Activated T-cell treated with anti-CD3 and anti-CD28 coated beads, Interleukin-2, amount 50 U/mL, for 72 hours (primary cell): Measurements from ENCODE around the gene ACAN. TPM values are rescaled to one million over a fixed set of nuclear protein-coding genes. Genes with fewer than 3 reads are reported as not detected.

Experiments
- ATAC-seq, 2 donors: fragments of 150-1000 bp; cut with Tn5 transposase; replicated peaks in 1 of 2; 2 replicates each; pipeline ENCODE4 v1.10.0; 2021; ENCODE audit warnings: moderate library complexity in 2 of 2, mild to moderate bottlenecking in 1 of 2
- DNase-seq, 2 donors: peaks; one replicate each; pipeline ENCODE4 v3.0.0; 2021 to 2022; ENCODE audit warnings: mixed read lengths in 1 of 2
- H3K27ac Mint-ChIP-seq: one replicate; pipeline ENCODE4 v1.8.0; 2022; ENCODE audit warnings: mild to moderate bottlenecking, moderate library complexity, mixed read lengths
- H3K27me3 Mint-ChIP-seq: one replicate; pipeline ENCODE4 v1.8.0; 2022; ENCODE audit warnings: low read depth, mixed read lengths
- H3K36me3 Mint-ChIP-seq, 2 donors: one replicate each; pipeline ENCODE4 v1.8.0; 2022; ENCODE audit warnings: mixed read lengths in 2 of 2, mild to moderate bottlenecking in 1 of 2; ENCODE audit not compliant: insufficient read depth in 2 of 2
- H3K4me1 Mint-ChIP-seq: one replicate; pipeline ENCODE4 v1.8.0; 2022; ENCODE audit warnings: low read depth, mixed read lengths
- H3K4me3 Mint-ChIP-seq, 2 donors: one replicate each; pipeline ENCODE4 v1.8.0; 2022; ENCODE audit warnings: mild to moderate bottlenecking in 2 of 2, mixed read lengths in 2 of 2, moderate library complexity in 2 of 2
- H3K9me3 Mint-ChIP-seq, 2 donors: one replicate each; pipeline ENCODE4 v1.8.0; 2022; ENCODE audit warnings: mixed read lengths in 2 of 2
- total RNA-seq, 2 donors: library from RNA; stranded (reverse); gene quantifications; one replicate each; pipeline ENCODE4 v1.2.3, GENCODE V29; 2022

ACAN gene
- total RNA-seq, 2 donors from 2014 or later = not detected

DNA sequence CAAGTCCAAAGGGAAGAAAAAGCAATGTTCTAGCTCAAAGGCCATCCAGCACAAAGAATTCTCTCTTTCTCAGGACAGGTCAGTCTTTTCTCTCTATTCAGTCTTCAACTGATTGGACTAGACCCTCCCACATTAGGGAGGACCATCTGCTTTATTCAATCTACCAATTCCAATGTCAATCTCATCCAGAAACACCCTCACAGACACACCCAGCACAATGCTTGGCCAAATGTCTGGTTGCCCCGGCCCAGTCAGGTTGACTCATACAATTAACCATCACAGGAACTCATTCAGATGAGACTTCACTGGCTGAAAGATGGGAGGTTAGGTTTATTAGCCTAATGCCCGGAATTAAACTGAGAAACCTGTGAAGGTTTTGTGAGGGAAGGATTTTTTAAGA, 32.4 kb downstream of the ACAN start:
- DNase-seq (no peak), ATAC-seq (no peak)
- peaks cover 5% of the 10 kb centered on the region for H3K27me3 Mint-ChIP-seq
- H3K4me3 Mint-ChIP-seq = no peak overlapping the region
- H3K36me3 Mint-ChIP-seq = no peaks in the 10 kb centered on the region
- no peaks in the 10 kb centered on the region for H3K9me3 Mint-ChIP-seq
- H3K27ac Mint-ChIP-seq = no peak overlapping the region
- peaks cover 10% of the 10 kb centered on the region for H3K4me1 Mint-ChIP-seq

GRCh38 chr15:88838667-88839066, 35.4 kb downstream of the ACAN start:
- Mint-ChIP-seq H3K27ac (no peak overlapping the region), H3K4me1 (peaks cover 10% of the 10 kb centered on the region), H3K27me3 (peaks cover 5% of the 10 kb centered on the region), H3K9me3 (no peaks in the 10 kb centered on the region), H3K36me3 (no peaks in the 10 kb centered on the region), H3K4me3 (no peak overlapping the region)
- ATAC-seq (no peak), DNase-seq (no peak)

DNA sequence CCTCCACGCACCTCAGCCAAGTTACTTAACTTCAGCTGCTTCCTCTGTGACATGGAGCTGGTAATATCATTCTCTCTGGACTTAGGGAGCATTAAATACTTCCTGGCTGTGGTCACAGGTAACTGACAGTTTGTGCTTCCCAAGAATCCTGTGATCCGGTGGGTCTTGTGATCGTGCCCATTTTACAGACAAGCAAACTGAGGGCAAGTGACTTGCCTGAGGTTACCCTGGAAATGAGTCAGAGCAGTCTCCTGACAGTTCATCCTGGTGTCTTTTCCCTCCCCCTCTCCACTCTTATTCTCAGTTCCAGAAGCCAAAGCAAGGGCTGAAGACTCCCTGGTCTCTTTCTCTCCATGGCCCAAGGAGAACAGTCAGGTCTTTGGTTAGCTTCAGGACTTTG, 35.9 kb downstream of the ACAN start:
- Mint-ChIP-seq H3K27ac (no peak overlapping the region), H3K4me1 (peaks cover 6% of the 10 kb centered on the region), H3K4me3 (no peak overlapping the region), H3K9me3 (no peaks in the 10 kb centered on the region), H3K36me3 (no peaks in the 10 kb centered on the region), H3K27me3 (peaks cover 5% of the 10 kb centered on the region)
- DNase-seq (no peak), ATAC-seq (no peak)

DNA sequence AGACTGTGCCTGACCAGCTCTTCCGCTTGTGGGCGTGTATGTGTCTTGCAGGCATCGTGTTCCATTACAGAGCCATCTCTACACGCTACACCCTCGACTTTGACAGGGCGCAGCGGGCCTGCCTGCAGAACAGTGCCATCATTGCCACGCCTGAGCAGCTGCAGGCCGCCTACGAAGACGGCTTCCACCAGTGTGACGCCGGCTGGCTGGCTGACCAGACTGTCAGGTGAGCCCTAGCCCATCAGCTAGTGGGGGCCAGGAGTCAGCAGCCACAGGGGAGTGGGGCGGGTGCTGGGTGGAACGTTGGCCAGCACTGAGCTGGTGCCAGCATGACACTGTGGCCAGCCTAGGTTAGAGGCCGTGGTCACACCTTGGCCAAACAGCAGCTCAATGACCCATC, 36.7 kb downstream of the ACAN start:
- no peak for ATAC-seq
- H3K36me3 Mint-ChIP-seq = no peaks in the 10 kb centered on the region
- DNase-seq = no peak
- H3K27me3 Mint-ChIP-seq = peaks cover 5% of the 10 kb centered on the region
- no peak overlapping the region for H3K4me3 Mint-ChIP-seq
- H3K27ac Mint-ChIP-seq = no peak overlapping the region
- no peaks in the 10 kb centered on the region for H3K9me3 Mint-ChIP-seq
- peaks cover 7% of the 10 kb centered on the region for H3K4me1 Mint-ChIP-seq

- Mint-ChIP-seq H3K36me3 (no peaks in the 10 kb centered on the region), H3K27me3 (peaks cover 5% of the 10 kb centered on the region), H3K27ac (no peak overlapping the region), H3K4me3 (no peak overlapping the region), H3K4me1 (peaks cover 11% of the 10 kb centered on the region), H3K9me3 (no peaks in the 10 kb centered on the region)
- DNase-seq = no peak
- ATAC-seq = no peak
Measured at GRCh38 chr15:88841236-88841635, 38.0 kb downstream of the ACAN start.

DNA sequence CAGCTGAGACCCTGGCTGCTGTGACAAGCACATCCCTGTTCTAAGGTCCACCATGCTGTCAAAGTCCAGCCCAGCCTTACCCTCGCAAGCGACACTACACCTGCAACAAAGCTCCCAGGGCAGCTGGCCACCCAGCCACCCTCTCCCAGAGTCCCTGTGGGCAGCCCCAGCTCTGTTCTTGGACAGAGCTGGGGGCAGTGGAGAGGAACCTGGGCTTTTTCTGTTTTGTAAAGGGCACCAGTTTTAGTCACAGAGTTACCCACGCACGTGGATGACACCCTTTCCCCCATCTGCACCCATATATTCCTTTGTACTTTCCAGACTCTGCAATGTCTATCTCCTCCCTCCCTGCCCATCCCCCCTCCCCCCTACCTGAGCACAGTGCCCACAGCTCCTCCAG, 38.9 kb downstream of the ACAN start:
- no peak for DNase-seq
- H3K36me3 Mint-ChIP-seq = no peaks in the 10 kb centered on the region
- peaks cover 8% of the 10 kb centered on the region for H3K27me3 Mint-ChIP-seq
- peaks cover 11% of the 10 kb centered on the region for H3K4me1 Mint-ChIP-seq
- no peak overlapping the region for H3K27ac Mint-ChIP-seq
- no peaks in the 10 kb centered on the region for H3K9me3 Mint-ChIP-seq
- H3K4me3 Mint-ChIP-seq = no peak overlapping the region
- ATAC-seq = no peak

- no peak for ATAC-seq
- H3K27ac Mint-ChIP-seq = no peak overlapping the region
- no peaks in the 10 kb centered on the region for H3K36me3 Mint-ChIP-seq
- peaks cover 11% of the 10 kb centered on the region for H3K4me1 Mint-ChIP-seq
- peaks cover 16% of the 10 kb centered on the region for H3K27me3 Mint-ChIP-seq
- no peak for DNase-seq
- no peaks in the 10 kb centered on the region for H3K9me3 Mint-ChIP-seq
- no peak overlapping the region for H3K4me3 Mint-ChIP-seq
Measured at GRCh38 chr15:88843334-88843733, 40.1 kb downstream of the ACAN start.

DNA sequence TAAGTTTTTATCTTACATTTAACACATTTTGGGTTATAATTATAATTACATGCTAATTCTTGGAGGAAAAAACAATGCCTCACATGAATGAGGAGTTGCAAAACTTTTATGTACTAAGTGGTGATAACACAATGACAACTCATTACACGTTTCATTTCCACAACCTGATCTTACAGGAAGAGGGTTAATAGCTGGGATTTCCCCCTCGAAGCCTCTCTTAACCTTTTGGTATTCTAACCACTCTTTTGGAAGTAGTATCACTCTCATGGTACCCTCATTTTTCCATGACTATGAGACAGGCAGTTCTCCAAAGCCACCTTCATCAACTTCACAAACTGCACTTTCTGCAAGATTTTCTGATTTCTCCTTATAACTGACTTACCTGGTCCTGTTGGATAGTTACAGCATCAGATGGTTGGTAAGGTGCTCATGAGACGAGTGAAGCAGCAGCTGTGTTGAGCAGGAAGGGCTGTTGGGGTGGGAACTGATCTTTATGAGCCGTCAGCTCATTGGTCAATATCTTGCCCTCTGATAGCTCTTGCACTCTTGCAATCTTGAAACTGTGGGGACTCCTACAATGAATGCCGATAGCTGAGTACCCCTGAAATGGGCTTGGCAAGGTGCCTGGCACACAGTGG, 41.6 kb downstream of the ACAN start:
- H3K9me3 Mint-ChIP-seq = no peaks in the 10 kb centered on the region
- DNase-seq = no peak

DNA sequence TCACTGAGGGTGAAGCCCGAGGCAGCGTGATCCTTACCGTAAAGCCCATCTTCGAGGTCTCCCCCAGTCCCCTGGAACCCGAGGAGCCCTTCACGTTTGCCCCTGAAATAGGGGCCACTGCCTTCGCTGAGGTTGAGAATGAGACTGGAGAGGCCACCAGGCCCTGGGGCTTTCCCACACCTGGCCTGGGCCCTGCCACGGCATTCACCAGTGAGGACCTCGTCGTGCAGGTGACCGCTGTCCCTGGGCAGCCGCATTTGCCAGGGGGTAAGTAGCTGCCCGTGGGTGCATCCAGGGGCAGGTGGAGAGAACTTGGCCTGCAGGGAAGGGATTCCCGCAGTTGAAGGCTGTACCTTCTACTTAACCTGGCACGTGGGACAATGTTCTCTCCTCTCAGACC, 42.4 kb downstream of the ACAN start:
- Mint-ChIP-seq H3K27ac (no peak overlapping the region), H3K36me3 (no peaks in the 10 kb centered on the region), H3K4me1 (peaks cover 11% of the 10 kb centered on the region), H3K9me3 (no peaks in the 10 kb centered on the region), H3K4me3 (no peak overlapping the region), H3K27me3 (peaks cover 11% of the 10 kb centered on the region)
- ATAC-seq = no peak
- no peak for DNase-seq

More for the DNA sequence above, 41.6 kb downstream of the ACAN start:
- H3K27me3 Mint-ChIP-seq = peaks cover 11% of the 10 kb centered on the region
- no peak overlapping the region for H3K4me3 Mint-ChIP-seq
- no peaks in the 10 kb centered on the region for H3K36me3 Mint-ChIP-seq
- peak; percentile 37 to 43 for ATAC-seq
- peaks cover 11% of the 10 kb centered on the region for H3K4me1 Mint-ChIP-seq
- H3K27ac Mint-ChIP-seq = no peak overlapping the region

DNA sequence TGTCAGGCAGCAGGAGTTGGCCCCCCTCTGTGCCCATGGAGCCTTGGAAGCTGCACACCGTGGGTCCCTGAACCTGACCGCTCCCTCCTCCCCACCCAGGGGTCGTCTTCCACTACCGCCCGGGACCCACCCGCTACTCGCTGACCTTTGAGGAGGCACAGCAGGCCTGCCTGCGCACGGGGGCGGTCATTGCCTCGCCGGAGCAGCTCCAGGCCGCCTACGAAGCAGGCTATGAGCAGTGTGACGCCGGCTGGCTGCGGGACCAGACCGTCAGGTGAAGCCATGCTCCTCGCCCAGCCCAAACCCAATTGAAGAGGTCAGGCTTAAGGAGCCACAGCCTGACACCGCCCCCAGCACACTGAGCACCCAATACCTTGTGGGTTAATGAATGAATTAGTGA, 43.9 kb downstream of the ACAN start:
- Mint-ChIP-seq H3K4me1 (peaks cover 11% of the 10 kb centered on the region), H3K9me3 (no peaks in the 10 kb centered on the region), H3K27ac (no peak overlapping the region), H3K4me3 (no peak overlapping the region), H3K36me3 (no peaks in the 10 kb centered on the region), H3K27me3 (peaks cover 11% of the 10 kb centered on the region)
- DNase-seq (no peak), ATAC-seq (no peak)

GRCh38 chr15:88848203-88848602, 45.0 kb downstream of the ACAN start:
- Mint-ChIP-seq H3K9me3 (no peaks in the 10 kb centered on the region), H3K4me1 (peaks cover 11% of the 10 kb centered on the region), H3K27ac (no peak overlapping the region), H3K27me3 (peaks cover 11% of the 10 kb centered on the region), H3K36me3 (no peaks in the 10 kb centered on the region), H3K4me3 (no peak overlapping the region)
- ATAC-seq (no peak), DNase-seq (no peak)

GRCh38 chr15:88849376-88850072, 46.3 kb downstream of the ACAN start:
- H3K4me3 Mint-ChIP-seq = no peak overlapping the region
- no peak overlapping the region for H3K27ac Mint-ChIP-seq
- ATAC-seq (no peak), DNase-seq (no peak)
- peaks cover 9% of the 10 kb centered on the region for H3K4me1 Mint-ChIP-seq
- H3K9me3 Mint-ChIP-seq = peaks cover 1 to 2% of the 10 kb centered on the region in 2 donors
- peaks cover under 1 to 4% of the 10 kb centered on the region in 2 donors for H3K36me3 Mint-ChIP-seq
- peaks cover 11% of the 10 kb centered on the region for H3K27me3 Mint-ChIP-seq

GRCh38 chr15:88852476-88852875, 49.2 kb downstream of the ACAN start:
- Mint-ChIP-seq H3K9me3 (peaks cover 3 to 4% of the 10 kb centered on the region in 2 donors), H3K4me3 (no peak overlapping the region), H3K4me1 (no peaks in the 10 kb centered on the region), H3K36me3 (peaks cover 3 to 5% of the 10 kb centered on the region in 2 donors), H3K27ac (no peak overlapping the region), H3K27me3 (peaks cover 5% of the 10 kb centered on the region)
- DNase-seq = no peak
- ATAC-seq = no peak

DNA sequence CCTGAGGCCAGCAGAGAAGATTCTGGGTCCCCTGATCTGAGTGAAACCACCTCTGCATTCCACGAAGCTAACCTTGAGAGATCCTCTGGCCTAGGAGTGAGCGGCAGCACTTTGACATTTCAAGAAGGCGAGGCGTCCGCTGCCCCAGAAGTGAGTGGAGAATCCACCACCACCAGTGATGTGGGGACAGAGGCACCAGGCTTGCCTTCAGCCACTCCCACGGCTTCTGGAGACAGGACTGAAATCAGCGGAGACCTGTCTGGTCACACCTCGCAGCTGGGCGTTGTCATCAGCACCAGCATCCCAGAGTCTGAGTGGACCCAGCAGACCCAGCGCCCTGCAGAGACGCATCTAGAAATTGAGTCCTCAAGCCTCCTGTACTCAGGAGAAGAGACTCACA, 55.7 kb downstream of the ACAN start:
- Mint-ChIP-seq H3K36me3 (peaks cover 3% of the 10 kb centered on the region in 2 donors), H3K27me3 (no peaks in the 10 kb centered on the region), H3K9me3 (peaks cover 1 to 4% of the 10 kb centered on the region in 2 donors), H3K4me3 (no peak overlapping the region), H3K4me1 (no peaks in the 10 kb centered on the region), H3K27ac (no peak overlapping the region)
- no peak for DNase-seq
- no peak for ATAC-seq
